Measurements from ENCODE around the gene PTS.

The PTS gene

GRCh38 chr11:112226062-112226830 lies at the start of gene PTS:
TSS of gene PTS (plus strand) at chr11:112226428. CDS start at chr11:112226444, 16 bp downstream.
- H3K4me3 ChIP-seq (ENCODE audit: low read depth, low read length): peak within 1 kb of the TSS; percentile 76
- TF ChIP-seq, protein P1, sequence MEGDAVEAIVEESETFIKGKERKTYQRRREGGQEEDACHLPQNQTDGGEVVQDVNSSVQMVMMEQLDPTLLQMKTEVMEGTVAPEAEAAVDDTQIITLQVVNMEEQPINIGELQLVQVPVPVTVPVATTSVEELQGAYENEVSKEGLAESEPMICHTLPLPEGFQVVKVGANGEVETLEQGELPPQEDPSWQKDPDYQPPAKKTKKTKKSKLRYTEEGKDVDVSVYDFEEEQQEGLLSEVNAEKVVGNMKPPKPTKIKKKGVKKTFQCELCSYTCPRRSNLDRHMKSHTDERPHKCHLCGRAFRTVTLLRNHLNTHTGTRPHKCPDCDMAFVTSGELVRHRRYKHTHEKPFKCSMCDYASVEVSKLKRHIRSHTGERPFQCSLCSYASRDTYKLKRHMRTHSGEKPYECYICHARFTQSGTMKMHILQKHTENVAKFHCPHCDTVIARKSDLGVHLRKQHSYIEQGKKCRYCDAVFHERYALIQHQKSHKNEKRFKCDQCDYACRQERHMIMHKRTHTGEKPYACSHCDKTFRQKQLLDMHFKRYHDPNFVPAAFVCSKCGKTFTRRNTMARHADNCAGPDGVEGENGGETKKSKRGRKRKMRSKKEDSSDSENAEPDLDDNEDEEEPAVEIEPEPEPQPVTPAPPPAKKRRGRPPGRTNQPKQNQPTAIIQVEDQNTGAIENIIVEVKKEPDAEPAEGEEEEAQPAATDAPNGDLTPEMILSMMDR (IDR thresholded peaks at IDR 0.05; ENCODE audit: low read depth, low read length): no peak

- TF ChIP-seq, protein P1 (IDR thresholded peaks at IDR 0.05; ENCODE audit: low read depth, low read length): no peak
These were observed 48.6 kb upstream of the PTS start for GRCh38 chr11:112177589-112177988.

DNA sequence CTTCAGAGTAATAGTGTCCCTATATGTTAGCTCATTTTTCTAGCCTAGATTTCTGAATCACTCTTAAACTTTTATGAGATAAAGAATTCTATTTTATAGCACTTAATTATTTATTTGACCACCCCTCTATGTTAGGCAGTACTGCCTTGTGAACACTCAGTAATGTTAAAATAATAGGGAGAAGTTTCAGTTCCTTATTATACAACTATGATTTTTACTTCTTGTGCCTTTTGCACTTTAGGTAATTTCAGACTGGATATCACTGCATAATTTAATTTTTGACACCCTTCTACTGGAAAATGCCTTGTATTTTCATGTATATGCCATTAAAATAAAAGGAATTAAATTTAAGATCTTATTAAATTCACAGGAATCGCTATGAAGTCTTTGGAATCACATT lies 47.8 kb upstream of the PTS start:
- TF ChIP-seq, protein P1 (IDR thresholded peaks at IDR 0.05; ENCODE audit: low read depth, low read length): no peak
- no peak overlapping the region for H3K4me3 ChIP-seq (ENCODE audit: low read depth, low read length)

More at GRCh38 chr11:112177589-112177988, 48.6 kb upstream of the PTS start:
- H3K4me3 ChIP-seq (ENCODE audit: low read depth, low read length): no peak overlapping the region

DNA sequence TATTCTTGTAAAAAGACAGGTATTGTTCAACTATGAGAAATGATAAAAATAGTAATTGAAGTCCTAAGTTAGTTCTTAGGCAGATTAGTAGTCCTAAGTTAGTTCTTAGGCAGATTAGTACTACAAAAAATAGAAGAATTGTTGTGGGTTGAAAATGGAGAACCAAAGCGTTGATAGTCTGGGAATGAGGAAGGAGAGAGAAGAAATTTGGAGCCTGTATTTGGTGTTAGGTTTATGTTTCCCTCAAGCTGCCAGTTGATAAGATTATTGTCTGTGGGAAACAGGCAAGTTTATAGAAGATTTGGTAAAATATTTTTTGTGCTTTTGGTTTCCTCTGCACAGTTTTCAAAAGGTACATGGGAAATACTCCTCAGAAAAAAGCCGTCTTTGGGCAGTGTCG lies 47.3 kb upstream of the PTS start:
- TF ChIP-seq, protein P1 (IDR thresholded peaks at IDR 0.05; ENCODE audit: low read depth, low read length): no peak
- H3K4me3 ChIP-seq (ENCODE audit: low read depth, low read length): no peak overlapping the region

GRCh38 chr11:112179601-112180000 lies 46.6 kb upstream of the PTS start:
- H3K4me3 ChIP-seq (ENCODE audit: low read depth, low read length): no peak overlapping the region
- TF ChIP-seq, protein P1 (IDR thresholded peaks at IDR 0.05; ENCODE audit: low read depth, low read length): no peak

DNA sequence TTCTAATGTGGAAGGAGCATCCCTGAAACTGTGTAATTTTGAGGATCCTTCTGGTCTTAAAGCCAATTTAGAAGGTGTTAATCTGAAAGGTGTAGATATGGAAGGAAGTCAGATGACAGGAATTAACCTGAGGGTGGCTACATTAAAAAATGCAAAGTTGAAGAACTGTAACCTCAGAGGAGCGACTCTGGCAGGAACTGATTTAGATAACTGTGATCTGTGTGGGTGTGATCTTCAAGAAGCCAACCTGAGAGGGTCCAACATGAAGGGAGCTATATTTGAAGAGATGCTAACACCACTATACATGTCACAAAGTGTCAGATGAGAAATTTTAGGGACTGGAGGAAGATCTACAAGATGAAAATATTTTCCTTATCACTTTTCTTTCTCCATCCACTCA lies 43.4 kb upstream of the PTS start:
- H3K4me3 ChIP-seq (ENCODE audit: low read depth, low read length): no peak overlapping the region
- TF ChIP-seq, protein P1 (IDR thresholded peaks at IDR 0.05; ENCODE audit: low read depth, low read length): no peak

DNA sequence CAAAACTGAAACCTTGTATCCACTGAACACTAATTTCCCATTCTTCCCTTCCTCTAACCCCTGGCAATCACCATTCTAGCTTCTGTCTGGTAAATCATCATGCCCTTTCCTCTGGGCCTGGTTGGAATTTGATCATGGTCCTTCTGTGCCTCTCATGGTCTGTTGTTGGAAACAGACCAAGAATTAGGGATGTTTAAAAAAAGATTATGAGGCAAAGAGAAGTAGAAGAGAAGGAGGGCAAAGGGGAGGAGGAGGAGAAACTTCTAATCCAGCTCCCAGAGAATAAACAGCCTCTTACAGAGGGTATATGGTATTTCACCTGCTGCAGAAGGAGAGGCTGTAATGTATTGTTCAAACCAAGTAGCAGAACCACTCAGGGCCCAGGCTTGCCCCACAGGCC lies 40.3 kb upstream of the PTS start:
- TF ChIP-seq, protein P1 (IDR thresholded peaks at IDR 0.05; ENCODE audit: low read depth, low read length): no peak
- H3K4me3 ChIP-seq (ENCODE audit: low read depth, low read length): no peak overlapping the region
